Dedifferentiated amniotic fluid mesenchymal stem cell (primary cell): Measurements from ENCODE around the gene EPHA1.

Experiments used
- DNase-seq: peaks from one replicate; pipeline ENCODE4 v3.0.0-alpha.2; 2016; ENCODE audit errors: extremely low spot score

Gene EPHA1

GRCh38 chr7:143351060-143351459 lies 57.6 kb downstream of the EPHA1 start:
- no peak for DNase-seq

GRCh38 chr7:143347950-143348349 lies 60.7 kb downstream of the EPHA1 start:
- no peak for DNase-seq

- DNase-seq = no peak
These were observed 62.6 kb downstream of the EPHA1 start for GRCh38 chr7:143346018-143346417.

GRCh38 chr7:143345428-143345900 lies 63.2 kb downstream of the EPHA1 start:
- no peak for DNase-seq

GRCh38 chr7:143343596-143343995 lies 65.1 kb downstream of the EPHA1 start:
- no peak for DNase-seq

GRCh38 chr7:143341842-143342241 lies 66.8 kb downstream of the EPHA1 start:
- no peak for DNase-seq
